Measurements from ENCODE around the gene HRH3.

Gene HRH3

GRCh38 chr20:62176866-62177265 is 43.2 kb downstream of the HRH3 start:
- no peaks in the 10 kb centered on the region for H3K9me3 Mint-ChIP-seq

GRCh38 chr20:62175711-62176110 is 44.4 kb downstream of the HRH3 start:
- no peak for TF ChIP-seq CTCF (IDR thresholded peaks at IDR 0.05)
- H3K27ac Mint-ChIP-seq: no peak overlapping the region

More at GRCh38 chr20:62176866-62177265, 43.2 kb downstream of the HRH3 start:
- H3K4me3 Mint-ChIP-seq: no peak overlapping the region
- TF ChIP-seq CTCF (IDR thresholded peaks at IDR 0.05): no peak
- no peak for DNase-seq
- H3K36me3 Mint-ChIP-seq (ENCODE audit: low read depth): peaks cover 26% of the 10 kb centered on the region
- H3K4me1 Mint-ChIP-seq: peaks cover 4% of the 10 kb centered on the region
- H3K27ac Mint-ChIP-seq: no peak overlapping the region
- H3K27me3 Mint-ChIP-seq (ENCODE audit: low read depth, poor library complexity): peaks cover 9% of the 10 kb centered on the region

DNA sequence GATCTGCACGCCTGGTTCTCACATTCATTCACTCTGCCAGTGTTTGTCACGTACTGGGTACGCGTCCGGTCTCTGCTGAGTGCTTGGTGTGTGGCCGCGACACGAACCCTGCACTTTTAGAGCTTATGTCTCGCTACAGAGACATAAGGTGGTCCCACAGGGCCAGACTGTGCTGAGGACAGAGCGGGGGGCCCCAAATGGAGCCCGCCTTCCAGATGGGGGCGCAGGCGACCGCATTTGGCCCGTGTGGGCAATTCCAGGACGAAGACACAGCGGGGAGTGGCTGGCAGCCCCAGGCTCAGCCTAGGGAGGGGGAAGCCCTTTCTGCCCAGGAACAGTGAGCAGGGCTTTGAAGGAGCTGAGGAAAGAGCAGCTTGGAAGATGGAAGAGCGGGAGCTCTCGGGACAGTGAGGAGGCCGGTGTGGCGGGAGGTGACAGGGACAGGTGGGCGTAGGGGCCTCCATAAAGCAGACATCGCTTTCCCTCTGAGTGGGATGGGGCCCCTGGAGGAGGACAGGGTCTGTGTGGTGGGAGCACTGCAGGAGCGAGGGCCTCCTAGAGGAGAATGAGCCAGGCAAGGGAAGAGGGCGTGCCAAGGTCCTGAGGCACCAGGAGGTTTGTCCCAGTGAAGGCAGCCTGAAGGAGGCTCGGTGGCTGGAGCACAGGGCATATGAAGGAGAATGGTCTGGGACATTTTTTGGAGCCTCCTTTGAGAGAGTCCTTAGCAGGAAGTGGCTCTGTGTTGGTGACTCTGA is 45.0 kb downstream of the HRH3 start:
- Mint-ChIP-seq H3K4me3 (no peak overlapping the region), H3K36me3 (ENCODE audit: low read depth) (peaks cover 26% of the 10 kb centered on the region), H3K9me3 (no peaks in the 10 kb centered on the region), H3K27me3 (ENCODE audit: low read depth, poor library complexity) (peaks cover 9% of the 10 kb centered on the region), H3K27ac (peak overlapping the region; percentile 67), H3K4me1 (no peaks in the 10 kb centered on the region)
- DNase-seq: no peak
- no peak for TF ChIP-seq CTCF (IDR thresholded peaks at IDR 0.05)

More at GRCh38 chr20:62175711-62176110, 44.4 kb downstream of the HRH3 start:
- Mint-ChIP-seq H3K27me3 (ENCODE audit: low read depth, poor library complexity) (peaks cover 9% of the 10 kb centered on the region), H3K4me1 (no peaks in the 10 kb centered on the region), H3K36me3 (ENCODE audit: low read depth) (peaks cover 26% of the 10 kb centered on the region), H3K9me3 (no peaks in the 10 kb centered on the region), H3K4me3 (no peak overlapping the region)
- DNase-seq: no peak

DNA sequence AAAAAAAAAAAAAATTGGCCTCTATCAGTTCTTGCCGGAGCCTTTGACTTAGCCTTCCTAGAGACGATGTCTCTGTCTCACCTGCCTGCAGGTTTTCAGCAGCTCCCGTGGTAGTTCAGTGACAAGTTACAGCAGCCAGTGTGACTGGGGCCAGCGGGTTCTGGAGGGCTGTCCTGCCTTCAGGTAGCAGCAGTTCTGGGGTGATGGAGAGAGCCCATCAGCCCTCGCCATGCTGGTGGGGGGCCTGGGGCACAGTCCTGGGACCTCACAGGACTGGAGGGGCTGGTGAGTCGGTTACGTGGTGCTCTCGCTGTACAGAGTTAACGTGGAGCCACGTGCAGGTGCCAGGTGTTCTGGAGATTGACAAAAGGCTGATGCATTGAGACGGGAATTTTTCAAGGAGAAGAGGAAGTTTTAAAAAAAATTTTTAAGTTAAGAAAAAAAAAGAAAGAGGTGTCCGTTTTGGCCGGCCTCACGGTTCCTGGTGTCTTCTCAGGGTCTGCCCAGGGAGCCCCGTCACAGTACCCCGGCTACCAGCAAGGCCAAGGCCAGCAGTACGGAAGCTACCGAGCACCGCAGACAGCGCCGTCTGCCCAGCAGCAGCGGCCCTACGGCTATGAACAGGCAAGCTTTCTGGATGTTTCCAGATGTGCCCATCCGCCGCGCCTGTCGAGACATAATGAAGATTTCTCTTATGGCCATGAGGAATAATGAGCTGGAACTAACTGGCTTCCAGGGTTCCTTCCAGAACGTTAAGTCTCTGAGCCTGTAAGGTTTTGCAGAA is 45.9 kb downstream of the HRH3 start:
- H3K36me3 Mint-ChIP-seq (ENCODE audit: low read depth): peaks cover 35% of the 10 kb centered on the region
- no peaks in the 10 kb centered on the region for H3K9me3 Mint-ChIP-seq
- TF ChIP-seq CTCF (IDR thresholded peaks at IDR 0.05): no peak
- peaks cover 9% of the 10 kb centered on the region for H3K27me3 Mint-ChIP-seq (ENCODE audit: low read depth, poor library complexity)
- no peaks in the 10 kb centered on the region for H3K4me1 Mint-ChIP-seq
- no peak overlapping the region for H3K4me3 Mint-ChIP-seq
- no peak overlapping the region for H3K27ac Mint-ChIP-seq
- DNase-seq: no peak

DNA sequence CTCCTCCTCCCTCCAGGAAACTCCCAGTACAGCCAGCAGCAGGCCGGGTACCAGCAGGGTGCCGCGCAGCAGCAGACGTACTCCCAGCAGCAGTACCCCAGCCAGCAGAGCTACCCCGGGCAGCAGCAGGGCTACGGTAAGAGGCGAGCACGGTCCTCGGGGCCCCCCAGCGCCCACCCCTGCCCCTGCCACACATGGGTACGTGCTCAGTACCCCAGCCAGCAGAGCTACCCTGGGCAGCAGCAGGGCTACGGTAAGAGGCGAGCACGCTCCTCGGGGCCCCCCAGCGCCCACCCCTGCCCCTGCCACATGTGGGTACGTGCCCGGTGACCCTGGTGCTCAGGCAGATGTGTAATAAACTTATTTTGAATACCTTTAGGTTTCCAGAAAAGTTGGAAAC is 47.4 kb downstream of the HRH3 start:
- Mint-ChIP-seq H3K9me3 (no peaks in the 10 kb centered on the region), H3K27me3 (ENCODE audit: low read depth, poor library complexity) (peaks cover 9% of the 10 kb centered on the region), H3K4me1 (no peaks in the 10 kb centered on the region), H3K36me3 (ENCODE audit: low read depth) (peaks cover 46% of the 10 kb centered on the region), H3K4me3 (no peak overlapping the region), H3K27ac (no peak overlapping the region)
- DNase-seq: no peak
- TF ChIP-seq CTCF (IDR thresholded peaks at IDR 0.05): no peak
